HepG2 (cell line): Measurements from ENCODE around the gene TFEB. TPM values are rescaled to one million over a fixed set of nuclear protein-coding genes. Genes with fewer than 3 reads are reported as not detected.
A peak's percentile ranks its signal among the peaks of the same experiment; 100 is the strongest.

Experiments used
- ARHGAP35 ChIP-seq: sonication (generic); formaldehyde crosslinking; IDR thresholded peaks from 2 replicates; pipeline ENCODE4 v1.9.0; 2022; ENCODE audit warnings: mild to moderate bottlenecking, inconsistent platforms, moderate library complexity, missing genetic modification reagents, borderline replicate concordance
- CHCHD3 ChIP-seq: sonication (generic); formaldehyde crosslinking; IDR thresholded peaks from 2 replicates; pipeline ENCODE4 v1.8.0; 2022; ENCODE audit warnings: mild to moderate bottlenecking, missing genetic modification reagents, moderate library complexity
- DMTF1 ChIP-seq: sonication (generic); formaldehyde crosslinking; IDR thresholded peaks from 2 replicates; pipeline ENCODE4 v1.4.0; 2020; ENCODE audit warnings: mild to moderate bottlenecking, missing genetic modification reagents
- KLF9 ChIP-seq: IDR thresholded peaks from 2 replicates; pipeline ENCODE4 v1.6.1; 2016; ENCODE audit warnings: low read depth
- MEIS2 ChIP-seq: sonication (generic); formaldehyde crosslinking; IDR thresholded peaks from 2 replicates; pipeline ENCODE4 v1.9.0; 2021; ENCODE audit warnings: mild to moderate bottlenecking, missing genetic modification reagents
- MNT ChIP-seq: fragments of 450-650 bp; IDR thresholded peaks from 2 replicates; pipeline ENCODE4 v1.6.1; 2016
- NKX3-1 ChIP-seq: sonication (generic); formaldehyde crosslinking; IDR thresholded peaks from 2 replicates; pipeline ENCODE4 v1.5.0; 2020; ENCODE audit warnings: missing genetic modification reagents
- NR0B2 ChIP-seq: sonication (generic); formaldehyde crosslinking; IDR thresholded peaks from 2 replicates; pipeline ENCODE4 v1.4.0; 2020; ENCODE audit warnings: mild to moderate bottlenecking, missing genetic modification reagents
- SMAD1 ChIP-seq: sonication (generic); formaldehyde crosslinking; IDR thresholded peaks from 2 replicates; pipeline ENCODE4 v1.4.0; 2020; ENCODE audit warnings: missing genetic modification reagents, low read depth, mild to moderate bottlenecking, borderline replicate concordance
- TP53 ChIP-seq: sonication (generic); formaldehyde crosslinking; conservative IDR thresholded peaks from 2 replicates; pipeline ENCODE4 v1.4.0; 2020; ENCODE audit warnings: missing genetic modification reagents
- ZFP41 ChIP-seq: sonication (generic); formaldehyde crosslinking; IDR thresholded peaks from 2 replicates; pipeline ENCODE4 v1.4.0; 2020; ENCODE audit warnings: mild to moderate bottlenecking, missing genetic modification reagents, borderline replicate concordance
- ZNF138 ChIP-seq: sonication (generic); formaldehyde crosslinking; IDR thresholded peaks from 2 replicates; pipeline ENCODE4 v1.5.0; 2020; ENCODE audit warnings: mild to moderate bottlenecking, low read depth, missing genetic modification reagents
- ZNF749 ChIP-seq: sonication (generic); formaldehyde crosslinking; IDR thresholded peaks from 2 replicates; pipeline ENCODE4 v1.8.0; 2022; ENCODE audit warnings: mild to moderate bottlenecking, missing genetic modification reagents, moderate library complexity, borderline replicate concordance
- ZNF761 ChIP-seq: sonication (generic); formaldehyde crosslinking; conservative IDR thresholded peaks from 2 replicates; pipeline ENCODE4 v1.4.0; 2020; ENCODE audit warnings: mild to moderate bottlenecking, missing genetic modification reagents
- ZSCAN21 ChIP-seq: sonication (generic); formaldehyde crosslinking; IDR thresholded peaks from 2 replicates; pipeline ENCODE4 v1.8.0; 2022; ENCODE audit warnings: mild to moderate bottlenecking, missing genetic modification reagents, moderate library complexity, borderline replicate concordance
- polyA plus RNA-seq, 8 experiments: library from polyadenylated mRNA; depleted of rRNA in 3 of 8; stranded (reverse) in 7 of 8; unstranded in 1 of 8; fragments of >200 nt; fragmentation: Illumina TruSeq in 4 of 8; extraction: Trizol in 4 of 8; gene quantifications; 2 replicates each; pipeline versions ENCODE4 v1.2.1 to v1.2.3, GENCODE V29; 2011 to 2016; ENCODE audit warnings: low read depth in 4 of 8, missing spikeins in 1 of 8, mixed read lengths in 1 of 8; ENCODE audit not compliant: insufficient read depth in 1 of 8
- total RNA-seq, 5 experiments: library from RNA; depleted of rRNA; stranded (reverse); fragments of >200 nt; fragmentation: Illumina TruSeq; extraction: Trizol; gene quantifications; 2 replicates each; pipeline ENCODE4 v1.2.3, GENCODE V29; 2016; ENCODE audit warnings: low read depth in 1 of 5

The TFEB gene
- total and polyA plus RNA-seq, 2 of the 13 experiments (the other 11 are each of a cell fraction or from before 2014, with no cell fraction given) = 13.3 to 18.7 TPM

DNA sequence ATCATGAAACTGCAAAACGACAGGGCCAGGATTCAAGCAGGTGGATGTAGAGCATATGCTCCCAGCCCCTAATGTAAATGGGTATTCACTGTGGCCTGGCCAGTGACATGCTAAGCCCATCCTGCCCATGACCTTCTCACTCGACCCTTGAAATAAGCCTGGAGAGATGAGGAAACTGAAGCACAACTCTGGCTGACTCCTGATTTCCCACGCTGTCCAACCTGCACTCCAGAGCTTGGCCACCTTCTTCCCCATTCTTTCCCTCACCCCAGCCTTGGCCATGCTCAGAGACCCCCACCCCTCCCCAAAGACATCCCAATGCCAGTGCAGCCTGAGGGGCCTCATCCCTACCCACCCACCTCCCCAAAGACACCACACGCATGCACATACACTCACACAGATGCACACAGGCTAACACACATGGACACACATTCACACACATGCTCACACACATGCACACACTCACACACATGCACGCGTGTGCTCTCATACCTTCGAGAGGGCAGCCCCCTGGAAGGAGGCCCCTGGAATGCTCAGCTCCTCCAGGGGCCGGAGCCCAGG, 12.4 kb downstream of the TFEB start (continued):
- TF ChIP-seq MNT = peak; percentile 87
- no peak for TF ChIP-seq ZNF761 (CRISPR knock-in tag)
- no peak for TF ChIP-seq ZNF749 (CRISPR knock-in tag)
- TF ChIP-seq MEIS2 (CRISPR knock-in tag) = 0 out of 2 replicates have a peak, but pooled peaks have one; percentile 11
- TF ChIP-seq KLF9 = no peak
- TF ChIP-seq CHCHD3 (CRISPR knock-in tag) = 0 out of 2 replicates have a peak, but pooled peaks have one; percentile 45
- TF ChIP-seq TP53 (CRISPR knock-in tag) = no peak
- no peak for TF ChIP-seq ZNF138 (CRISPR knock-in tag)
- TF ChIP-seq ZSCAN21 (CRISPR knock-in tag) = no peak
- TF ChIP-seq SMAD1 (CRISPR knock-in tag) = 0 out of 2 replicates have a peak, but pooled peaks have one; percentile 48
- no peak for TF ChIP-seq ARHGAP35 (CRISPR knock-in tag)
- no peak for TF ChIP-seq NKX3-1 (CRISPR knock-in tag)
- TF ChIP-seq ZFP41 (CRISPR knock-in tag) = no peak
- no peak for TF ChIP-seq NR0B2
- TF ChIP-seq DMTF1 (CRISPR knock-in tag) = no peak
